ENCODE results near the gene ZCWPW1.

GRCh38 chr7:100457033-100457432 is 28.5 kb upstream of the ZCWPW1 start:
- TF ChIP-seq CTCF (IDR thresholded peaks at IDR 0.05) = no peak
- no peak for TF ChIP-seq POLR2A (IDR thresholded peaks at IDR 0.05)

All from testis (tissue), 2 donors.